Head of caudate nucleus (tissue), 42 donors: ENCODE measurements around the gene ZNF506.
"Not testable (repeated sequence)": the region's sequence is repeated elsewhere in the genome, so short reads cannot be mapped to it uniquely, and the experiment has no call there.

Experiments used
- DNase-seq, 42 donors: peaks; one replicate each; pipeline versions ENCODE4 v3.0.0 to v3.0.0-alpha.2; 2020 to 2021; ENCODE audit warnings: mixed read lengths in 7 of 42
- intact Hi-C: fragments of 100-400 bp; cut with DNase I; formaldehyde crosslinking; loops from one replicate; pipeline ENCODE4 v1.15.0; 2022

Gene ZNF506

DNA sequence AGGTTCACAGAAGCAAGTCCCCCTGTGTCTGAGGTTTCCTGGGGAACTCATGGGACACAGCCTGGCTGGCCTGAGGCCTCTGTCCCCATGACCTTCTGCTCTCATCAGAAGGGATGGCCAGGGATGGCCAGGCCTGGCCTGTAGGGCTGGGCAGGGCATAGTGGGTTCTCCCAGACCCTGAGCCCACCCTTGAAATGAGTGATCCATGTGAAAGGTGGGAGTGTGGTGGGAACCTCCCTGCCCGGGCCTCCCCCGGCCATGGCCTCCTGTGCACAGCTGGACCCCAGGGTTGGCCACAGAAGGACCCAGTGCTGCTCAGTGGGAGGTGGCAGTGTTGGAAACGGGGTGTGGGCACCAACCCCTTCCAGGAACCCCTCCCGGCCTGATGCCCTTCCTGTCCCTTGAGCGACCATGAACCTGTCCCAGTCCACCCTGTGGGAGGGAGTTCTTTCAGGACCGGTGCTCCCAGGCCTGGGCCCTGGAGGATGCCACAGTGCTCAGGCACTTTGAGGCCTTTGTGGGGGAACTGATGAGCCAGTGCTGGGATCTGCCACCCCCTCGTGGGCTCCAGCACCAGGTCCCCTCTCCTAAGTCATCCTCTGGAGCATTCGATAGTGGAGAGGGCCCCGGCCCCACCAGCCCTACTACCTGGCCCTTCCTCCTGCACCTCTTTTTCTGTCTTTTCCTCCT lies 73.2 kb downstream of the ZNF506 start:
- peak in 6 of 42 donors; percentile 2 to 25 (median 18) for DNase-seq
- intact Hi-C loops = no loop called here

DNA sequence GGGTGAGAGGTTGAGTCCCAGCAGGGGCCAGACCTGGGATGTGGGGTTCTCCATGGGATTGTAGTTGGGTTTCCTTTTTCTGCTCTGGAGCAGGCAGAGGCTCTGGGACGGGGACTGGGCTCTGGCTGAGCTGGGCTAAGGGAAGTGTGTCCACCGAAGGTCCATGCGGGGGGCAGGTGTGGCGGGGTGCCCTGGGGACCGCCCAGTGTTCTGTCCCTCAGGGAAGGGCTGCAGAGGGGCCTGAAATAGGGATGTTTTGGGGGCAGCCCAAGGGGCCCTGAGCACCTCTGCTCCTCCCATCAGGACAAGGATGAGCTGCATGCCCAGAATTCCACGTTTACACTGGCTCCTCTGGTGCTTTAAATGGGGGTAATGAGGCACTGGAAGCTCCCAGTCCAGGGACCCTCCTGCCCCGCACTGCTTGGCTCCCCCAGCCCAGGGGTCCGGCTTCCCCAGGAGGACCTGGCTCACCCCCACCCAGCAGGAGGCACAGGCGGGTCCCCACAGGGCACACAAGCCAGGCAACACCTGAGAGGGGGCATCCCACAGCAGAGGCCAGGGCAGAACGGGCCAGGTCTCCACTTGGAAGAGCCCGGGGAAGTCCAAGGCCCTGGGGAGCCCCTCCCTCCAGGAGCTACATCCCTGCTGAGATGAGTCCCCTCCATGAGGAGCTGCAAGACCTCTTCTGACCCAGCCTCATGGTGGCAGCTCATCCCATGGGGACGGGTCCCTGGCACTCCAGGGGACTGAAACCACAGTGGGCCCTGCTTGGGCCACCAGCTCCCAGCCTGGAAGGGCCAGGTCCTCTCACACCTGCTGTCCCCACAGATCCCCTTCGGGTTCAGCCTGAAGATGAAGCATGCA lies 74.0 kb downstream of the ZNF506 start:
- DNase-seq = peak in 6 of 42 donors; percentile 2 to 31 (median 22)
- intact Hi-C loops = no loop called here

DNA sequence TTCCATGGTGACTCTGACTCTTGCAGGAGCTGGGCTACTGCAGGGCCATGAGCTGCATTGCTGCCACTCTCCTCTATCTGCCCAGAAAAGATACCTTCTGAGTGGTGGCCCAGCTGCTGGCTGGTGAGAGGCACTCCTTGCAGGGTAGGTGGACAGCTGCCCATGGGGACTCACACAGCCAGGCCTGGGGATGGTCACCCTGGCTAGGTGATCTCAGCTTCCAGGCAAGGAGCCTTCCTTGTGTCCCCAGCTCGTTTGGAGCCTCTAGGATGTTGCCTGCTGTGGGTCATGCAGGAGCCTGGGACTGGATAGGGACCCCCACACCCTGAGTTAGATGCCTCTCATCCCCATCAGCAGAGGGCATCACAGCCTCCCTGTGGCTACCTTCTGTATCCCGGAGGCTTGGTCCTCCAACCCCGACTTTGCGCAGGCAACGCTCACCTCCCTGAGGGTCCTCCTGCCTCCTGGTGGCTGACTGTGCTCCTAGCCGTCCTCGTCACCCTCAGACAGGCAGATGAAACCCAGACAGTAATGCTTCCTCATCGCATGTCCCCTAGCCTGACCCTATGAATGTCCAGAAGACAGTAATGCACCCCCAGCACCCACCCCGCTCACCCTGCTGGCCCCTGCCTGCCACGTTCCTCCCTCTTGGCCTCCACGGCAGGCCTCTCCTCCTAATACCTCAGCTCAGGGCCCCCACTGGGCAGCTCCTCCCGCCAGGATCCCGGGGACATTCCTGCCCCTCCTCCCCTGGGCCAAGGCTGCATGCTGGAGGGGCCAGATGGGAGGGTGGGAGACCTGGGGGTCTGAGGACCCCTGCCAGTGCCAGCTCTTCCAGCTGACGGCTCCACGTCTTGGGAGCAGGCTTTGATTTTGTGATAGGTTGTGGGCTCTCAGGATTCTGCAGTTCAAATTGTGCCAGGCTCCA lies 75.0 kb downstream of the ZNF506 start:
- DNase-seq = peak in 4 of 42 donors; percentile 10 to 32 (median 26)
- intact Hi-C loops = no loop called here

DNA sequence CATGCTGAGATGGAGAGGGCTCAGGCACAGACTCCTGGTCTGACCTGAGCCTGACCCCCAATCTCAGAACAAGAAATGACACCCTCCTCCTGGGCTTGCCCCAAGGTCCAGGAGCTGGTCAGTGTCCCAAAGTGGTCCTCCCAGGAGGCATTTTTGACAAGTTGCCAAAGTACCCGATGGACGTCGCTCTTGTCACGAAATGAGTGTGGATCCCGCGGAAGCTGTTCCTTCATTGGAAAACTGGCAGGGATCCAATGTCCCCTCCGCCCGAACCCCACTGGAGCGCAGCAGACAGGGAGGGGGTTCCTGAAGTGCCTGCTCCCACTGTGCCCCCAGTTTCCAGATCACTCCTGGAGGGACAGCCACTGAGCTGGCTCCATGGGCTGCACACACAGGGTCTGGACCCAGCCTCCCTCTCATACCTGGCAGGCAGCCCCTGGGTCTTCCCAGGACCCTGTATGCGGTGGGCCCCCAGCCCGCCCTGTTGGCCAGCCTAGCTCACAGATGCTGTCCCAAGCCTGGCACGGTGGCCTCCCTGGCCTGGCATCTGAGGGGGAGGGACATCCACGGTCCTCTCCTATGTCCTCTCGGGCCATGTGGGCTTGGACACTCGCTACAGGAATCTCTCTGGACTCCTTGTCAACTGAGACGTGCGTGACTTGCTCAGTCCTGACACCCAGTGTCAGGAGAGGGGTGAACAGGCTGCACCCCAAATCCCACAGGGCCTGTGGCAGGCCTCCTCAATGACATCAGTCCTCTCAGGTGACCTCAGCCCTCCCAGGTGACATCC lies 75.9 kb downstream of the ZNF506 start:
- peak in 4 of 42 donors; percentile 22 to 29 (median 26) for DNase-seq
- intact Hi-C loops = no loop called here

DNA sequence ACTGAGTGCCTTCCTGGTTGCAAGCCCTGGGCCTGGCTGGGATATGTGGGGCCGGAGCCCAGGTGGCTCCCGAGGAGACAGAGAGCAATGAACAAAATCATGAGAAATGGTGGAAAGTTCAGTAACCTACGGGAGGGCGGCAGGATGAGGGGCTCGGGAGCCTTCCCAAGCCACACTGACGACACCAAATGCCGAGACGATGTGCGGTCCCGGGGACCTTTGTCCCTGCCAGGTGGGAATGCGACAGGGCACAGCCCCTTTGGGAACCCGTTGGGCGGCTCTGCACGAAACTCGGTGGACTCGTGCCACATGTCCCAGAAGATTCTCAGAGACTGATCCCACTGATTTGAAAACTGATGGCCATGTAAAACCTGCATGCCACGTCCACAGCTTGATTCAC lies 76.9 kb downstream of the ZNF506 start:
- intact Hi-C loops = no loop called here
- peak in 2 of 42 donors; percentile 24 to 27 for DNase-seq

DNA sequence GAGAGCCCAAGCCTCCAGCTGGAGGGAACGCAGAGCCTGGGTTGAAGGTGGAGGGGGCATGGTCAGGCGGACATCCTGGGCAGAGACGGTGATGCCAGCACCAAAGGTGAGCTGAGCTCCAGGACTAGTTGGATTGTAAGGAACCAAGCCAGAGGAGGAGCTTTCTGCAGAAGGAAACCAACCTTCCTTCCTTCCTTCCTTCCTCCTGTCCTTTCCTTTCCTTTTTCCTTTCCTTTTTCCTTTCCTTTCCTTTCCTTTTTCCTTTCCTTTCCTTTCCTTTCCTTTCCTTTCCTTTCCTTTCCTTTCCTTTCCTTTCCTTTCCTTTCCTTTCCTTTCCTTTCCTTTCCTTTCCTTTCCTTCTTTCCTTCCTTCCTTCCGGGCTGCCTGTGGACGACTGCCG lies 77.6 kb downstream of the ZNF506 start:
- DNase-seq, intact Hi-C loops: not testable (repeated sequence)

DNA sequence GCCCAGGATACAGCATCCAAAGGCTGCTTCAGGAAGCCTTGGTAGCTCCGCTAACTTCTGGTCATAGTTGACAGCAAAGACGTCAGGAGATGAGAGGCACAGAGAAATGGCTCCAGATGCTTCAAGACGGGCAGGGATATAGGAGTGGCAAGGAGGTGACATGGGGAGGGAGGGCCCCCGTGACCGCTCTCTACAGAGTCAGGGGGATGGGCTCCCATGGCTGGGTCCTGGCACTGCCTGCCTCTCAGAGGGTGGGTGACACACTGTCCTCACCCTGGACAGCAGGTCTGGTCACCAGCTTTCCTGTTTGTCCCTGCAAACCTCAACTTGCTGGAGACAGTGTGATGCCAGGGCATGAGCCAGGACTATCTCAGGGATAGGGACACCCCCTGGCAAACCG lies 78.4 kb downstream of the ZNF506 start:
- peak in 1 of 42 donors; percentile 28 for DNase-seq
- intact Hi-C loops = no loop called here

DNA sequence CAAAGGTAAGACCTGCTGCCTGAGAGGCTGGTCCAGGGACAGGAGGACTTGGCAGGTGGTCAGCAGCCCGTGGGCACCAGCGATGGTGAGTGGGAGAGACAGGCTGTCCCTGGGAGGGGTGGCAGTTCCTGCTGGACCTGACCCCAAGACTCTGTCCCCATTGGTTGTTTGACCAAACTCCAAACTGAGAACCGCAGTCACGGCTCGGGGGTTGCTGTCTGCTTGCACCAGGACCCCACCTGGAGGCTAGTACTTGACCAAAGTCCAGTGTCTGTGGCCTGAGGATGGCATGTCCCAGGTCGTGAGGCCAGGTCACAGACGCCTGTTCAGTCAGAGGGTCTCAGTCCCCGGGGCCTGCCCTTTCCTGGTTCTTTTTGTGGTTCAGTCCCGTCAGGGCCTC lies 78.8 kb downstream of the ZNF506 start:
- peak in 2 of 42 donors; percentile 28 to 34 for DNase-seq
- intact Hi-C loops = no loop called here
